Coronary artery (tissue), 2 donors: ENCODE results near the gene ALDH4A1.
A peak's percentile ranks its signal among the peaks of the same experiment; 100 is the strongest.

Experiments
- DNase-seq: peaks from one replicate; pipeline ENCODE4 v3.0.0-alpha.2; 2017; ENCODE audit warnings: low spot score
- H3K27ac ChIP-seq, 2 donors: fragments of 200-600 bp; sonication (generic); one replicate each; pipeline ENCODE4 v1.5.1; 2016 to 2019
- H3K4me3 ChIP-seq: fragments of 200-600 bp; sonication (generic); 2 replicates; pipeline ENCODE4 v1.5.1; 2016; ENCODE audit warnings: mild to moderate bottlenecking, moderate library complexity
- TF ChIP-seq, protein P1 (sequence below): fragments of 200-600 bp; sonication (generic); IDR thresholded peaks from one replicate; pipeline ENCODE4 v1.5.1; 2019; ENCODE audit warnings: antibody characterized with exemption

The ALDH4A1 gene

DNA sequence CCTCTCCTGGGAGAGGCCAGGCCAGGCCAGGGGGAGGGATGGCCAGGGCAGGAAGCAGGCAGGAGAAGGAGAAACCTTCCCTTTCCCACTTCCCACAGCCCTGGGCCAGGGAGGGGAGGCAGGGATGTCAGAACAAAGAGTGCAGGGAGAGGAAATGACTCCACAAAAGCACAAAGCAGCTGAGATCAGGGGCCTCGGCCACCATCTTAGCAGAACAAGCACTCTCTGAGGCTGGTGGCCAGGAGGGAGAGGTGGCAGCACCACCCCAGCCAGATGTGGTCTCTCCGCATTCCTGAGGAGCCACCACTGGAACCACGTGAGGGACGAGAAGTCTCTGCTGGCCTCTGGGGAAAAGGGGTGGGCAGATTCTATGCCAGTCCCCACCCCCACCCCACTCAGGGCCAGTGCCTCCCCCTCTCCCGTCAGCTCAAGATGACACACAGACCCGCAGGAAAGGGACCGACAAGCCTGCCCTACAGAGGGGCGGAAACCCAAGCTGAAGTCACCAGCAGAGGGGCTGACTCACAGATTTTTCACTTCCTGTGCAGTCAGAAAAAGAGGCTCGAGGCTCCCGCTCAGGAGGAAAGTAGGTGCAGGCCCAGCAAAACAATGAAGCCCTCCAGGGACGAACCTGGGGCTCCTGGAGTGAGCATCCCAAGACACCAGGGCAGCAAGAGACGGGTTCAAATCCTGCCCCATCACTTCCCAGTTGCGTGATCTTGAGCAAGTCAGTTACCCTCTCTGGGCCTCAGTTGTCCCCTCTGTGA, 24.1 kb upstream of the ALDH4A1 start:
- H3K4me3 ChIP-seq = peak overlapping the region; percentile 37
- peak; percentile 90 for DNase-seq
- peak overlapping the region; percentile 80 to 94 for H3K27ac ChIP-seq
- TF ChIP-seq, protein P1, sequence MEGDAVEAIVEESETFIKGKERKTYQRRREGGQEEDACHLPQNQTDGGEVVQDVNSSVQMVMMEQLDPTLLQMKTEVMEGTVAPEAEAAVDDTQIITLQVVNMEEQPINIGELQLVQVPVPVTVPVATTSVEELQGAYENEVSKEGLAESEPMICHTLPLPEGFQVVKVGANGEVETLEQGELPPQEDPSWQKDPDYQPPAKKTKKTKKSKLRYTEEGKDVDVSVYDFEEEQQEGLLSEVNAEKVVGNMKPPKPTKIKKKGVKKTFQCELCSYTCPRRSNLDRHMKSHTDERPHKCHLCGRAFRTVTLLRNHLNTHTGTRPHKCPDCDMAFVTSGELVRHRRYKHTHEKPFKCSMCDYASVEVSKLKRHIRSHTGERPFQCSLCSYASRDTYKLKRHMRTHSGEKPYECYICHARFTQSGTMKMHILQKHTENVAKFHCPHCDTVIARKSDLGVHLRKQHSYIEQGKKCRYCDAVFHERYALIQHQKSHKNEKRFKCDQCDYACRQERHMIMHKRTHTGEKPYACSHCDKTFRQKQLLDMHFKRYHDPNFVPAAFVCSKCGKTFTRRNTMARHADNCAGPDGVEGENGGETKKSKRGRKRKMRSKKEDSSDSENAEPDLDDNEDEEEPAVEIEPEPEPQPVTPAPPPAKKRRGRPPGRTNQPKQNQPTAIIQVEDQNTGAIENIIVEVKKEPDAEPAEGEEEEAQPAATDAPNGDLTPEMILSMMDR = no peak

DNA sequence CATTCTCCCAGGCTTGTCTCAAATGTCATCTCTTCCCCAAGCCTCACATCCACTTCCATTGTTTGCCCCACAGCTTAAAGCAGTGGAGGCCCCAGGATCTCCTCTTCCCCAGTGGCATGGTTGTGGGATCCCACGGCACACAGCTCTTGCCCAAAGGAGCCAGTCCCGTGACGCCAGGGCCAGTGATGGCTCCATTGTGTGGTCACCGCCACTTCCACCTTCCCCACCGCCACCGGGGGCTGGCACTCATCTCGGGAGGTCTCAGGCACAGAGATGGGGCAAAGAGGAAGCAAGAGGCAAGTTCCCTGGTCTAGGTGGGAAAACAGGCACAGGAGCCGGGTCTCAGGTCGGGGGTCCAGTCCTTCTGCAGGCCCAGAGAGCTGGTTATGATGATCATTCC, 22.9 kb upstream of the ALDH4A1 start:
- Histone ChIP-seq H3K27ac (peak overlapping the region; percentile 94 to 97), H3K4me3 (no peak overlapping the region)
- TF ChIP-seq, protein P1 = no peak
- no peak for DNase-seq

DNA sequence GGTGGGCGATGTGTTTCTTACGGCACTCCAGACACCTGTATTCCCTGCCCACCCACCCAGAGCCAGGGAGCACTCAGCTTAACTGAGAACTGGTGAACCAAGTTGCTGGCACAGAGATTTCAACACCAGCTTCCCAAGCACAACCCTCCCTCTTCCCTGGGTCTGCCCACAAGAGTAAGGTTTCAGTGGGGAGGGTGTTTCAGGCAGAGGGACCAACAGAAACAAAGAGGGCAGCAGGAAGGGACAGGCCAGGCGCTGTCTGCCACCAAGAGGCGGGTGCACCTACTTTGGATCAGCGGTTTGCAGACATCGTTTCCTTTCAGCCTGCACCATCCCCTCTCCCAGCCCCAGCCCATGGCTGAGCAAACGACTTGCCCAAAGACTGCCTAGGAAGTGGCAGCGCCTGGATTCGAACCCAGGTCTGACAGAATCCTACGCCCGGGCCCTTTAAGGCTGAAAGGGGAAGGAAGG, 21.9 kb upstream of the ALDH4A1 start:
- H3K27ac ChIP-seq = peak overlapping the region; percentile 94 to 97
- TF ChIP-seq, protein P1 = no peak
- DNase-seq = no peak
- peak overlapping the region; percentile 58 for H3K4me3 ChIP-seq

DNA sequence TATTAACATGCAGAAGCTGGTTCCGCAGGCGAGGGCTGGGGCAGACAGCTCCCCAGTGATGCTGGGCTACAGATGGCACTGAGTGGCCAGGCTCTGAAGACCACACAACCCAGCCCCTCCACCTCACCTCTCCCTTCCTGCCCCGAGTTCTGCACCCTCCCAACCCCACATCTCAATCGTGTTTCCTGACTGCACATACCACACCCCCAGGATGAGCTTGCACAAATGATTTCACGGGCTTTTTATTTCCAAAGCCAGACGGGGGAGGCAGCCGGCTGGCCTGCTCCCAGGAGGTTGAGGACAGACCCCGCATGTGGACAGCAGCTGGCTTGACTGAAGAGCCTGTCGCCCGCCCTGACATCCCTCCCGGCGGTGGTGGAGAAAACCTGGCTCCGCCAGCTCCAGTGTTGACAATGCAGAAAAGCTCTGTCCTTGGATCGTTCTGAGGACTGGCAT, 21.4 kb upstream of the ALDH4A1 start:
- peak overlapping the region; percentile 58 for H3K4me3 ChIP-seq
- DNase-seq = no peak
- TF ChIP-seq, protein P1 = no peak
- peak overlapping the region; percentile 94 to 97 for H3K27ac ChIP-seq

DNA sequence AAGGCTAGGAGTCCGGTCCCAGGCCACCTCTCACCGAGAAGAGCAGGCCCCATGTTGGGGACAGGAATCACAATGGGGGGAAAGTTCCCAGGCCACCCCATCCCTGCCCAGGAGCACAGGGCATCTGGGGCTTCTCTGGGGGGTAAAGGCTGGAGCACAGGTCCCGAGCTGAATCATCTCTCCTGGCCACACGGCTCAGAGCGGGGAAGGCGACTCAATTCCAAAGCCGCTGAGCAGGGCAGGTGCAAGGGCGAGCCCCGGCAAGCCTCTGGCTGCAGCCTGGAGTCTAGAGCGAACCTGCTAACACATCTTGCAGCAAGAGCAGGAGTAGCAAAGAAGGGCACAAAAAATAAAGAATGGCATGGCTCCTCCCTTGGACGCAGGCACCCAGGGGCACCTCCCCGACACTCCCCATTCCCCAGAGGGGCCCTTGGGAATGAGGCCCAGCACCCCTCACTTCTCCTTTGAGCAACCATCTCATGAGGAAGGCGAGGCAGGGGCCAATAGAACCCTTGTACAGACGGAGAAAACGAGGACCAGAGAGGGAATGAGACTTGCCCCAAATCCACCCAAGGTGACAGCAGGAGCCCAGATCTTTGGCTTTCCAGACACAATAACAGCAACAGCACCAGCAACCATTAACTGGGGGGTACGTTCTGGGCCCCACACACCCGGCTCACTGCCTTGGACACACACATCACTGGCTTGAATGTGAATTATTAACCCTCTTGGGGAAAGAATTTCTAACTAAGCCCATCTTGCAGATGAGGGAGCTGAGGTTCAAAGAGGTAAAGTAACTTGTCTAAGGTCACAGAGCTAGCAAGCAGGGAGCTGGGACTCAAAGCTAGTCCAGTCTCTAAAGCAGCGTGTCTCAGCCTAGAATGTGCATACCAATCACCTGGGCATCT, 20.7 kb upstream of the ALDH4A1 start:
- H3K27ac ChIP-seq = peak overlapping the region; percentile 94 to 97
- no peak for DNase-seq
- peak overlapping the region; percentile 58 for H3K4me3 ChIP-seq
- TF ChIP-seq, protein P1 = no peak

DNA sequence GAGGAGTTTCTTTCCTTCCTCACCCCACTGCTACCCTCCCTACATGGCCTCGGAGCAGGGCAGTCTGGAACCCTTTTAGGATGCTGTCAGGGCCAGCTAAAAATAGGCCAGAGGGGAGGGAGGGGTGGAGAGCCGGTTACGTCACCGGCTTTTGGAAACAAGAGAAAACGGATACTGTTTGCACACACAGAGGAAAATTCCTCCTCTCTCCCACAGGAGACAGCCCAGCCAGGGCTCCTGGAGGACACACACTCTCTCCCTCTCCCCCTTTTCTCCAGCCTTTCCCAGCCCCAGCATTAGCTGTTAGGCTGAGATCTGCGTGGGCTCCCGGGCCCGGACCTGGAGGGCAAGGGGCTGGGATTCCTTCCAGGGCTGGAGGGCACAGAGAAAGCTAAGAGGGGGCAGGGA, 20.0 kb upstream of the ALDH4A1 start:
- Histone ChIP-seq H3K4me3 (peak overlapping the region; percentile 58), H3K27ac (peak overlapping the region; percentile 94 to 97)
- TF ChIP-seq, protein P1 = no peak
- DNase-seq = peak; percentile 96
